DOHH2 (cell line): ENCODE data around the gene COMT.

Experiments used
- H3F3A ChIP-seq: fragments of 200-600 bp; sonication (generic), shearing (Covaris generic); 2 replicates; pipeline ENCODE4 v1.6.0; 2016; ENCODE audit warnings: antibody characterized with exemption, mild to moderate bottlenecking; ENCODE audit not compliant: control insufficient read depth, insufficient read depth
- H3K27ac ChIP-seq: fragments of 200-600 bp; sonication (generic); 2 replicates; pipeline ENCODE4 v1.5.1; 2014; ENCODE audit warnings: low read depth, mild to moderate bottlenecking, low read length, moderate library complexity
- H3K27me3 ChIP-seq: fragments of 200-600 bp; sonication (generic); 2 replicates; pipeline ENCODE4 v1.6.1; 2014; ENCODE audit warnings: mild to moderate bottlenecking, low read length, mixed read lengths; ENCODE audit not compliant: control insufficient read depth
- H3K36me3 ChIP-seq: fragments of 200-600 bp; sonication (generic); 2 replicates; pipeline ENCODE4 v1.6.1; 2014; ENCODE audit warnings: mild to moderate bottlenecking, low read length, moderate library complexity, mixed read lengths; ENCODE audit not compliant: control insufficient read depth
- H3K4me1 ChIP-seq: fragments of 200-600 bp; sonication (generic); 2 replicates; pipeline ENCODE4 v1.6.1; 2014; ENCODE audit warnings: mild to moderate bottlenecking, low read length, mixed read lengths; ENCODE audit not compliant: control insufficient read depth
- H3K4me2 ChIP-seq: fragments of 200-600 bp; sonication (generic); 2 replicates; pipeline ENCODE4 v1.6.0; 2014; ENCODE audit warnings: mild to moderate bottlenecking, low read length, moderate library complexity
- H3K4me3 ChIP-seq: fragments of 200-600 bp; sonication (generic); 2 replicates; pipeline ENCODE4 v1.5.1; 2014; ENCODE audit warnings: mild to moderate bottlenecking, low read length, mixed read lengths
- H3K79me2 ChIP-seq: fragments of 200-600 bp; sonication (generic); 2 replicates; pipeline ENCODE4 v1.6.1; 2014; ENCODE audit warnings: mild to moderate bottlenecking, low read length, mixed read lengths; ENCODE audit not compliant: control insufficient read depth
- H3K9me2 ChIP-seq: fragments of 200-600 bp; sonication (generic); replicated peaks from 2 replicates; pipeline ENCODE4 v1.6.1; 2014; ENCODE audit warnings: mild to moderate bottlenecking, low read length, mixed read lengths; ENCODE audit not compliant: control insufficient read depth
- H3K9me3 ChIP-seq: fragments of 200-600 bp; sonication (generic); 2 replicates; pipeline ENCODE4 v1.6.1; 2014; ENCODE audit warnings: antibody characterized with exemption, low read length, mixed read lengths; ENCODE audit not compliant: control insufficient read depth, insufficient read depth
- H4K20me1 ChIP-seq: fragments of 200-600 bp; sonication (generic); 2 replicates; pipeline ENCODE4 v1.6.0; 2014; ENCODE audit warnings: low read depth, mild to moderate bottlenecking, antibody characterized with exemption, low read length, moderate library complexity; ENCODE audit not compliant: control insufficient read depth, insufficient read depth
- EZH2phosphoT487 ChIP-seq: fragments of 200-600 bp; sonication (generic); IDR thresholded peaks from 2 replicates; pipeline ENCODE4 v1.6.1; 2017; ENCODE audit warnings: borderline replicate concordance, mild to moderate bottlenecking, antibody characterized with exemption, low read length, moderate library complexity, mixed read lengths
- TF ChIP-seq, protein P1 (sequence below): fragments of 200-600 bp; sonication (generic); IDR thresholded peaks from one replicate; pipeline ENCODE4 v1.5.1; 2014; ENCODE audit warnings: antibody characterized with exemption, mild to moderate bottlenecking, low read depth, low read length; ENCODE audit not compliant: poor library complexity, severe bottlenecking

Gene COMT

DNA sequence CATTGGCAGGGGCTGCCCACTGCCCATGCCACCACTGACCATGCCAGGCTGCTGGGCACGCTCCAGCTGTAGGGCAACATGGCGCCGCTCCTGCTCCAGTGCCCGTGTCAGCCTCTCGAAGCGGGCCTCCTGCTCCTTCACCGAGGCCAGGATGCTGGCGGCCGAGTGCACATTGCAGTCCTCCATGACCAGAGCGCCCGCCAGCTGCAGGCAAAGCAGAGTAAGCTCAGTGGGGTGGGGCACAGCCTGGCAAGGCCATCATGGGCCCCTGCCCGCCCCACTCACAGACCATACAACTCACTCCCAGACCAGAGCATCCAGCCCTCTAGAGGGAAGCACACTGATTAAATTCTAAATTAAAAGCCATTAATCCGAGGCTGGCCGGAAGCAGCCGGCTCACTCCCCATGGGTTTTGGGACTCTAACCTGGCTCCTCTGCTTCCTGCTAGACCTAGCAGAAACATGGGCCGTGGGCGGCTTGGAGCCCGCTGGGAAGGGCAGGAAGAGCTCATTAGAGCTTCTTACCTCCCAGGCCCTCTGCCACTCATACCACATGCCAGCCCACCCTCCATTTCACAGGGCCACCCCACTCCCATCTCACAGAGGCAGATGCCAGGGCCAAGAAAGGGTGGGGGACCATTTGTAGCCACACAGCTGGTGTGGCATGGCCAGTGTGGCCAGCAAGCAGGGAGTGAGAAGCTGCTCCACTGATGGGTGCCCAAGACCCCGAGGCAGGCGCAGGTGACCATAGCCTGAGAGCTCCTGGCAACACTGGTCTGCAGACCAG lies 49.2 kb downstream of the COMT start:
- H3K4me1 ChIP-seq, result peaks cover 11% of the 10 kb centered on the region
- H3K27me3 ChIP-seq, result no peaks in the 10 kb centered on the region; the same call in 1 of the 2 replicates
- no peak overlapping the region for H3K4me2 ChIP-seq
- H3K36me3 ChIP-seq, result no peaks in the 10 kb centered on the region
- no peaks in the 10 kb centered on the region for H4K20me1 ChIP-seq
- H3K27ac ChIP-seq, result no peak overlapping the region
- H3K79me2 ChIP-seq, result no peaks in the 10 kb centered on the region
- H3K4me3 ChIP-seq, result no peak overlapping the region
- TF ChIP-seq, protein P1, sequence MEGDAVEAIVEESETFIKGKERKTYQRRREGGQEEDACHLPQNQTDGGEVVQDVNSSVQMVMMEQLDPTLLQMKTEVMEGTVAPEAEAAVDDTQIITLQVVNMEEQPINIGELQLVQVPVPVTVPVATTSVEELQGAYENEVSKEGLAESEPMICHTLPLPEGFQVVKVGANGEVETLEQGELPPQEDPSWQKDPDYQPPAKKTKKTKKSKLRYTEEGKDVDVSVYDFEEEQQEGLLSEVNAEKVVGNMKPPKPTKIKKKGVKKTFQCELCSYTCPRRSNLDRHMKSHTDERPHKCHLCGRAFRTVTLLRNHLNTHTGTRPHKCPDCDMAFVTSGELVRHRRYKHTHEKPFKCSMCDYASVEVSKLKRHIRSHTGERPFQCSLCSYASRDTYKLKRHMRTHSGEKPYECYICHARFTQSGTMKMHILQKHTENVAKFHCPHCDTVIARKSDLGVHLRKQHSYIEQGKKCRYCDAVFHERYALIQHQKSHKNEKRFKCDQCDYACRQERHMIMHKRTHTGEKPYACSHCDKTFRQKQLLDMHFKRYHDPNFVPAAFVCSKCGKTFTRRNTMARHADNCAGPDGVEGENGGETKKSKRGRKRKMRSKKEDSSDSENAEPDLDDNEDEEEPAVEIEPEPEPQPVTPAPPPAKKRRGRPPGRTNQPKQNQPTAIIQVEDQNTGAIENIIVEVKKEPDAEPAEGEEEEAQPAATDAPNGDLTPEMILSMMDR, result no peak
- TF ChIP-seq EZH2phosphoT487, result no peak
- no peaks in the 10 kb centered on the region for H3K9me2 ChIP-seq
- no peaks in the 10 kb centered on the region for H3K9me3 ChIP-seq
- H3F3A ChIP-seq, result no peaks in the 10 kb centered on the region

DNA sequence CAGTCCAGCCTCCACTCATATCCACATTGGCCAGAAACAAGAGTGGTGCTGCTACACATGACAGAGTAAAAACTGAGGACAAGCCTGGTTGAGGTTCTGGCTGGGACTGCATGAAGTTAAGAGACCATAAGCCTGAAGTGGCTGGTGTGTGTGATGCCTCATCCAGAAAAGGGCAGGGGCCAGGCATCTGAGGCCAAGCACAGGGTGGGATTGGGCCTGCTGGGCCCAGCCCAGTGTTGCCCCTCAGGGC lies 49.7 kb downstream of the COMT start:
- Histone ChIP-seq H3K4me1 (peaks cover 6% of the 10 kb centered on the region), H3K4me2 (no peak overlapping the region), H4K20me1 (no peaks in the 10 kb centered on the region), H3K36me3 (no peaks in the 10 kb centered on the region), H3F3A (no peaks in the 10 kb centered on the region), H3K27ac (no peak overlapping the region), H3K79me2 (no peaks in the 10 kb centered on the region), H3K27me3 (no peaks in the 10 kb centered on the region; the same call in 1 of the 2 replicates), H3K9me3 (no peaks in the 10 kb centered on the region), H3K9me2 (no peaks in the 10 kb centered on the region), H3K4me3 (no peak overlapping the region)
- no peak for TF ChIP-seq EZH2phosphoT487
- TF ChIP-seq, protein P1, result no peak

DNA sequence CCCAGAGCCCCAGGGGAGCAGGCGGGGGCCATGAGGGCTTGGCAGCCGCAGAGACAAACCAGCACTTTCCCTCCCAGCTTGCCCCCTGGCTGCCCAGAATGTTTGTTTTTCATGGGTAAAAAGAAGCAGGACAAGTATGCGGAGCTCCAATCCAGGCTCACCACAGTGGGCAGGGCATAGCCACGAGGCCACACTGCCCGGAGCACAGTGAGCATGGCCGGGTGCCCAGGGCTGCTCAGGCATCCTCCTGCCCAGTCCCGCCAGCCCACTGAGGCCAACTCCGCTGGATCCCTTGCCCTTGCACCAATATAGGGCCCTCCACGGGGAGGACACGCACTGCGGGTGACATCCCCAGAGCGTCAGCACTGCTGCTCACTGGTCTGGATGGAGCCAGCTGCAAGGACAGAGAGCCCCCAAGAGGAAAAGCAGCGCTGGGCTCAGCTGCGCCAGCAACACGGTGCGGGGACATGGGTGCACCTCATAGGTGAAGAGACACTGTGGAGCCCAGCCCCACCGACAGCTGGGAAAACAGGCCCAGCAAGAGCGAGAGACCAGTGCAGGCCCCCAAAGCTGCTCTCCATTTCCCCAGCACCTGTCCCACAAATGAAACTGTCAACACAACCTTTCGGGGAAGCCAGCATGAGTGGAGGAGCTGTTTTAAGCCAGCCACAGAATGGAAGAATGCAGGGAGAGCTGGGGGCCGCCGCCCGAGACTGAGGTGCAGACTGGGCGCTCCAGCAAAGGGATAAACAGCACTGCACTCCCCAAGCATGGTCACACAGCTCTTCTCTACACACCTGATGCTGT lies 50.3 kb downstream of the COMT start:
- H3K9me2 ChIP-seq, result no peaks in the 10 kb centered on the region
- no peaks in the 10 kb centered on the region for H4K20me1 ChIP-seq
- TF ChIP-seq EZH2phosphoT487, result no peak
- TF ChIP-seq, protein P1, result no peak
- no peak overlapping the region for H3K27ac ChIP-seq
- no peaks in the 10 kb centered on the region for H3K9me3 ChIP-seq
- H3K4me1 ChIP-seq, result peaks cover under 1% of the 10 kb centered on the region
- no peaks in the 10 kb centered on the region for H3F3A ChIP-seq
- no peaks in the 10 kb centered on the region; the same call in 1 of the 2 replicates for H3K27me3 ChIP-seq
- no peak overlapping the region for H3K4me2 ChIP-seq
- H3K36me3 ChIP-seq, result no peaks in the 10 kb centered on the region
- no peaks in the 10 kb centered on the region for H3K79me2 ChIP-seq
- no peak overlapping the region for H3K4me3 ChIP-seq
